ENCODE measurements around the gene PPM1H. TPM values are rescaled to one million over a fixed set of nuclear protein-coding genes. Genes with fewer than 3 reads are reported as not detected.

The PPM1H gene
- total RNA-seq, 1 donor, result 0.86 TPM

- TF ChIP-seq CTCF (IDR thresholded peaks at IDR 0.05; ENCODE audit: insufficient read depth, low read depth, low read length), result no peak
- no peak overlapping the region for H3K4me3 ChIP-seq (ENCODE audit: low read depth, low read length)
- peak; percentile 45 for DNase-seq (ENCODE audit: low read depth)
Observed at GRCh38 chr12:62689042-62689839, 245.7 kb downstream of the PPM1H start.

GRCh38 chr12:62686938-62687337 is 248.0 kb downstream of the PPM1H start:
- peak; percentile 58 for DNase-seq (ENCODE audit: low read depth)
- H3K4me3 ChIP-seq (ENCODE audit: low read depth, low read length), result no peak overlapping the region
- TF ChIP-seq CTCF (IDR thresholded peaks at IDR 0.05; ENCODE audit: insufficient read depth, low read depth, low read length), result no peak

- no peak for TF ChIP-seq CTCF (IDR thresholded peaks at IDR 0.05; ENCODE audit: insufficient read depth, low read depth, low read length)
- DNase-seq (ENCODE audit: low read depth), result peak; percentile 85
- no peak overlapping the region for H3K4me3 ChIP-seq (ENCODE audit: low read depth, low read length)
Observed at GRCh38 chr12:62684570-62685295, 250.2 kb downstream of the PPM1H start.

- no peak for TF ChIP-seq CTCF (IDR thresholded peaks at IDR 0.05; ENCODE audit: insufficient read depth, low read depth, low read length)
- DNase-seq (ENCODE audit: low read depth), result peak; percentile 41
Observed at GRCh38 chr12:62683776-62684569, 251.0 kb downstream of the PPM1H start.

GRCh38 chr12:62681306-62681705 is 253.6 kb downstream of the PPM1H start:
- no peak overlapping the region for H3K4me3 ChIP-seq (ENCODE audit: low read depth, low read length)
- TF ChIP-seq CTCF (IDR thresholded peaks at IDR 0.05; ENCODE audit: insufficient read depth, low read depth, low read length), result no peak
- no peak for DNase-seq (ENCODE audit: low read depth)

More at GRCh38 chr12:62683776-62684569, 251.0 kb downstream of the PPM1H start:
- H3K4me3 ChIP-seq (ENCODE audit: low read depth, low read length), result no peak overlapping the region

- no peak overlapping the region for H3K4me3 ChIP-seq (ENCODE audit: low read depth, low read length)
- TF ChIP-seq CTCF (IDR thresholded peaks at IDR 0.05; ENCODE audit: insufficient read depth, low read depth, low read length), result no peak
- DNase-seq (ENCODE audit: low read depth), result peak; percentile 41
Observed at GRCh38 chr12:62679608-62680007, 255.3 kb downstream of the PPM1H start.
